ENCODE measurements around the gene ZNF730.

GRCh38 chr19:23099966-23100365, 16.9 kb upstream of the ZNF730 start:
- TF ChIP-seq CTCF (IDR thresholded peaks at IDR 0.05) = no peak
- TF ChIP-seq POLR2A (IDR thresholded peaks at IDR 0.05) = no peak
- no peak for TF ChIP-seq EP300 (IDR thresholded peaks at IDR 0.05)

All from stomach (tissue), 4 donors.